Stomach (tissue), 9 donors: ENCODE data around the gene TBL3. TPM values are rescaled to one million over a fixed set of nuclear protein-coding genes. Genes with fewer than 3 reads are reported as not detected.

Source experiments
- DNase-seq, 2 donors: peaks; one replicate each; pipeline versions ENCODE4 v3.0.0 to v3.0.0-alpha.2; 2013 to 2019
- H3K27ac ChIP-seq, 5 donors: fragments of 200-600 bp in 4 of 5; sonication (generic) in 4 of 5; one replicate each; pipeline ENCODE4 v1.5.1; 2013 to 2019; ENCODE audit warnings: mild to moderate bottlenecking in 1 of 5, moderate library complexity in 1 of 5
- H3K27me3 ChIP-seq, 3 donors: fragments of 200-600 bp; sonication (generic); one replicate each; pipeline ENCODE4 v1.5.1; 2017 to 2019; ENCODE audit warnings: mixed run types in 1 of 3
- H3K36me3 ChIP-seq, 4 donors: fragments of 200-600 bp; sonication (generic); 1 replicate in 3 of 4; 2 replicates in 1 of 4; pipeline ENCODE4 v1.5.1; 2016 to 2019
- H3K4me1 ChIP-seq, 4 donors: fragments of 200-600 bp; sonication (generic); one replicate each; pipeline ENCODE4 v1.5.1; 2016 to 2019
- H3K4me3 ChIP-seq, 4 donors: fragments of 200-600 bp; sonication (generic) in 3 of 4; one replicate each; pipeline ENCODE4 v1.5.1; 2016 to 2019; ENCODE audit warnings: mild to moderate bottlenecking in 1 of 4
- H3K9me3 ChIP-seq, 4 donors: fragments of 200-600 bp; sonication (generic); one replicate each; pipeline ENCODE4 v1.5.1; 2016 to 2019
- CTCF ChIP-seq, 7 experiments: fragments of 450-650 bp in 4 of 7; fragments of 200-600 bp in 3 of 7; sonication (generic) in 3 of 7; IDR thresholded peaks; one replicate each; pipeline ENCODE4 v1.5.1; 2016 to 2019; ENCODE audit warnings: antibody characterized with exemption in 7 of 7, control low read depth in 2 of 7, mild to moderate bottlenecking in 1 of 7
- EP300 ChIP-seq: sonication (generic); formaldehyde crosslinking; IDR thresholded peaks from one replicate; pipeline ENCODE4 v1.6.1; 2017; ENCODE audit warnings: antibody characterized with exemption
- POLR2A ChIP-seq, 4 donors: fragments of 450-650 bp; IDR thresholded peaks; one replicate each; pipeline ENCODE4 v1.6.1; 2016; ENCODE audit warnings: antibody characterized with exemption in 4 of 4, control low read depth in 2 of 4, mild to moderate bottlenecking in 1 of 4, moderate library complexity in 1 of 4
- POLR2AphosphoS5 ChIP-seq, 3 donors: sonication (generic); formaldehyde crosslinking; IDR thresholded peaks; one replicate each; pipeline ENCODE4 v1.6.1; 2016; ENCODE audit warnings: antibody characterized with exemption in 3 of 3
- WGBS, 5 donors: extraction: QIAGEN DNeasy Blood & Tissue Kit in 3 of 5; methylation state at CpG; one replicate each; pipeline versions ENCODE4 v1.1.5 to v1.1.7; 2013 to 2018; 5-methylcytosine and 5-hydroxymethylcytosine counted together
- intact Hi-C: fragments of 100-400 bp; cut with DNase I; formaldehyde crosslinking; loops from one replicate; pipeline ENCODE4 v1.15.1; 2023; ENCODE audit warnings: low total_unique reads
- polyA plus RNA-seq, 3 donors: library from polyadenylated mRNA; stranded (reverse); fragments of 200-250 nt; gene quantifications; one replicate each; pipeline ENCODE4 v1.2.3, GENCODE V29; 2013
- total RNA-seq, 5 donors: library from RNA; depleted of rRNA; stranded (reverse); fragments of >200 nt; gene quantifications; one replicate each; pipeline versions ENCODE4 v1.1.0 to v1.2.3, GENCODE V29; 2014 to 2016
- donor health status: healthy with polysubstance abuse.
- donor health status: Bipolar disorder and iron deficiency.
- donor health status: healthy.

TBL3 gene
- total and polyA plus RNA-seq, 8 donors = 9.4 to 174 (median 40.8) TPM

GRCh38 chr16:1997494-1998359 lies 25.9 kb downstream of the TBL3 start:
- Histone ChIP-seq H3K27ac (peak overlapping the region in 4 of 5 donors; percentile 9 to 53 (median 41)), H3K9me3 (no peaks in the 10 kb centered on the region), H3K27me3 (peaks cover 0 to 5% (median 0%) of the 10 kb centered on the region in 3 donors), H3K4me3 (no peak overlapping the region), H3K4me1 (peaks cover 0 to 10% (median 2%) of the 10 kb centered on the region in 4 donors), H3K36me3 (peaks cover 51 to 70% (median 61%) of the 10 kb centered on the region in 4 donors)
- WGBS, 5 donors = 72 to 83% (median 79%) methylated on average over 22 to 26 of the region's 26 CpGs
- DNase-seq = no peak
- TF ChIP-seq POLR2A (IDR thresholded peaks at IDR 0.05) (no peak), CTCF (IDR thresholded peaks at IDR 0.05) (no peak), POLR2AphosphoS5 (IDR thresholded peaks at IDR 0.05) (no peak), EP300 (no peak)
- intact Hi-C loops = no loop called here

DNA sequence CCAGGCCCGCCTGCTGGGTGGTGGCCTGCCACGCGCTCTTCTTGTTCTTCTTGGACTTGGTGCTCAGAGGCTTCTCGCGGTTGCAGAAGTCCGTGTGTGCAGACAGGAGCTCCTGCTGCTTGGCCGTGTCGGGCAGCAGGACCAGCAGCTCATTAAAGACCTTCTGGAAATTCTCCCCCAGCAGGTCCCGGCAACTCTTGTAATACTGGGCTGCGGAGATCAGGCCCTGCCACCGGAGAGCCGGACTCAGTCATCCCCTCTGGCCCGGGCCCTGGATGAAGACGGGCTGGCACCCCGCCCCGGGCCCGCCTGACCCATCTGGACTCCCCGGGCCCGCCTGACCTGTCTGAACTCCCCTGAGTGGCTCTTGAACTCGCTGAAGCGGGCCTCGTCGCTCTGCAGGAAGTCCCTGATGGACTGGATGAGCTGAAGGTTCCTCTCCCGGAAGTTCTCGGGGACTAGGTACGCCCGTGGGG lies 26.5 kb downstream of the TBL3 start:
- peak overlapping the region in 1 of 5 donors; percentile 53 for H3K27ac ChIP-seq
- no peak overlapping the region for H3K4me3 ChIP-seq
- WGBS, 5 donors = 90 to 97% (median 91%) methylated on average over 20 to 27 of the region's 27 CpGs
- H3K27me3 ChIP-seq = no peaks in the 10 kb centered on the region
- no peak for DNase-seq
- intact Hi-C loops = no loop called here
- no peak for TF ChIP-seq CTCF (IDR thresholded peaks at IDR 0.05)
- no peak for TF ChIP-seq EP300
- no peak for TF ChIP-seq POLR2A (IDR thresholded peaks at IDR 0.05)
- H3K9me3 ChIP-seq = no peaks in the 10 kb centered on the region
- peaks cover 0 to 6% (median 4%) of the 10 kb centered on the region in 4 donors for H3K4me1 ChIP-seq
- peaks cover 52 to 76% (median 68%) of the 10 kb centered on the region in 4 donors for H3K36me3 ChIP-seq

- H3K4me1 ChIP-seq = peaks cover 4 to 14% (median 12%) of the 10 kb centered on the region in 4 donors
- intact Hi-C loops = no loop called here
- H3K27me3 ChIP-seq = no peaks in the 10 kb centered on the region
- TF ChIP-seq POLR2AphosphoS5 (IDR thresholded peaks at IDR 0.05) (no peak), CTCF (IDR thresholded peaks at IDR 0.05) (no peak), EP300 (no peak), POLR2A (IDR thresholded peaks at IDR 0.05) (no peak)
- H3K4me3 ChIP-seq = no peak overlapping the region
- peaks cover 52 to 79% (median 70%) of the 10 kb centered on the region in 4 donors for H3K36me3 ChIP-seq
- DNase-seq = no peak
- 93 to 95% (median 94%) methylated on average over 19 to 39 of the region's 39 CpGs for WGBS, 5 donors
- no peaks in the 10 kb centered on the region for H3K9me3 ChIP-seq
- H3K27ac ChIP-seq = no peak overlapping the region
Observed at GRCh38 chr16:1998852-1999801, 27.3 kb downstream of the TBL3 start.
